Uterus (tissue), 4 donors: ENCODE data around the gene ARFRP1. TPM values are rescaled to one million over a fixed set of nuclear protein-coding genes. Genes with fewer than 3 reads are reported as not detected.

ENCODE experiments used
- DNase-seq, 2 donors: peaks; one replicate each; pipeline ENCODE4 v3.0.0-alpha.2; 2019 to 2020
- H3K27ac ChIP-seq, 2 donors: fragments of 200-600 bp; sonication (generic); 1 replicate in 1 of 2; 2 replicates in 1 of 2; pipeline ENCODE4 v1.5.1; 2016 to 2018
- H3K27me3 ChIP-seq, 2 donors: fragments of 200-600 bp; sonication (generic); one replicate each; pipeline ENCODE4 v1.5.1; 2018 to 2019; ENCODE audit warnings: control low read depth in 1 of 2
- H3K36me3 ChIP-seq, 2 donors: fragments of 200-600 bp; sonication (generic); one replicate each; pipeline ENCODE4 v1.5.1; 2019; ENCODE audit warnings: control low read depth in 1 of 2
- H3K4me1 ChIP-seq, 2 donors: fragments of 200-600 bp; sonication (generic); one replicate each; pipeline ENCODE4 v1.5.1; 2018 to 2019; ENCODE audit warnings: control low read depth in 1 of 2
- H3K4me3 ChIP-seq, 2 donors: fragments of 200-600 bp; sonication (generic); 1 replicate in 1 of 2; 2 replicates in 1 of 2; pipeline ENCODE4 v1.5.1; 2018 to 2019; ENCODE audit warnings: mild to moderate bottlenecking in 1 of 2
- H3K9me3 ChIP-seq, 2 donors: fragments of 200-600 bp; sonication (generic); one replicate each; pipeline ENCODE4 v1.5.1; 2019; ENCODE audit warnings: control low read depth in 1 of 2
- CTCF ChIP-seq, 4 experiments: fragments of 200-600 bp in 2 of 4; fragments of 450-650 bp in 2 of 4; sonication (generic) in 2 of 4; IDR thresholded peaks; one replicate each; pipeline ENCODE4 v1.5.1; 2016 to 2019; ENCODE audit warnings: antibody characterized with exemption in 4 of 4, mild to moderate bottlenecking in 2 of 4, moderate library complexity in 1 of 4
- POLR2A ChIP-seq, 2 donors: fragments of 450-650 bp; IDR thresholded peaks; one replicate each; pipeline ENCODE4 v1.6.1; 2016; ENCODE audit warnings: antibody characterized with exemption in 2 of 2, mild to moderate bottlenecking in 1 of 2, moderate library complexity in 1 of 2
- intact Hi-C: fragments of 100-400 bp; cut with DNase I; formaldehyde crosslinking; loops from one replicate; pipeline ENCODE4 v1.15.1; 2023; ENCODE audit warnings: low total_unique reads
- total RNA-seq, 4 donors: library from RNA; depleted of rRNA in 3 of 4; stranded (reverse); fragments of >200 nt in 3 of 4; gene quantifications; one replicate each; pipeline versions ENCODE4 v1.1.0 to v1.2.4, GENCODE V29; 2014 to 2023
- donor health status: DM: yes; HTN: yes; CAD: no.

Gene ARFRP1
- total RNA-seq, 4 donors from 2014 or later: 26.1 to 59.8 (median 33.5) TPM

GRCh38 chr20:63696306-63696627, 11.5 kb downstream of the ARFRP1 start:
- Histone ChIP-seq H3K4me3 (no peak overlapping the region), H3K4me1 (peaks cover 0 to 8% of the 10 kb centered on the region in 2 donors), H3K27ac (no peak overlapping the region), H3K36me3 (no peaks in the 10 kb centered on the region), H3K27me3 (no peaks in the 10 kb centered on the region), H3K9me3 (no peaks in the 10 kb centered on the region)
- TF ChIP-seq CTCF (IDR thresholded peaks at IDR 0.05) (no peak), POLR2A (IDR thresholded peaks at IDR 0.05) (no peak)
- no peak for DNase-seq
- intact Hi-C loops: no loop called here

GRCh38 chr20:63695424-63696305, 12.1 kb downstream of the ARFRP1 start:
- Histone ChIP-seq H3K9me3 (no peaks in the 10 kb centered on the region), H3K27me3 (no peaks in the 10 kb centered on the region), H3K4me3 (no peak overlapping the region), H3K27ac (no peak overlapping the region), H3K36me3 (no peaks in the 10 kb centered on the region), H3K4me1 (peaks cover 0 to 8% of the 10 kb centered on the region in 2 donors)
- peak; percentile 16 to 25 for DNase-seq
- TF ChIP-seq POLR2A (IDR thresholded peaks at IDR 0.05) (no peak), CTCF (IDR thresholded peaks at IDR 0.05) (no peak)
- intact Hi-C loops: no loop called here

GRCh38 chr20:63694584-63695423, 13.0 kb downstream of the ARFRP1 start:
- intact Hi-C loops: no loop called here
- DNase-seq: peak in 1 of 2 donors; percentile 20
- no peaks in the 10 kb centered on the region for H3K9me3 ChIP-seq
- no peak for TF ChIP-seq POLR2A (IDR thresholded peaks at IDR 0.05)
- TF ChIP-seq CTCF (IDR thresholded peaks at IDR 0.05): no peak
- H3K4me1 ChIP-seq: peaks cover 0 to 8% of the 10 kb centered on the region in 2 donors
- H3K27me3 ChIP-seq: no peaks in the 10 kb centered on the region
- no peaks in the 10 kb centered on the region for H3K36me3 ChIP-seq
- H3K4me3 ChIP-seq: no peak overlapping the region
- no peak overlapping the region for H3K27ac ChIP-seq

- peak in 1 of 2 donors; percentile 11 for DNase-seq
These were observed 13.8 kb downstream of the ARFRP1 start for GRCh38 chr20:63693733-63694583.

More at GRCh38 chr20:63693733-63694583, 13.8 kb downstream of the ARFRP1 start:
- H3K27ac ChIP-seq: no peak overlapping the region
- intact Hi-C loops: no loop called here
- H3K9me3 ChIP-seq: no peaks in the 10 kb centered on the region
- no peak overlapping the region for H3K4me3 ChIP-seq
- no peaks in the 10 kb centered on the region for H3K27me3 ChIP-seq
- peaks cover 0 to 8% of the 10 kb centered on the region in 2 donors for H3K4me1 ChIP-seq
- TF ChIP-seq POLR2A (IDR thresholded peaks at IDR 0.05) (no peak), CTCF (IDR thresholded peaks at IDR 0.05) (no peak)
- H3K36me3 ChIP-seq: no peaks in the 10 kb centered on the region
